ENCODE data around the gene RUNX3. TPM values are rescaled to one million over a fixed set of nuclear protein-coding genes. Genes with fewer than 3 reads are reported as not detected.

RUNX3 gene
- total RNA-seq, 1 donor from 2014 or later: 153 TPM

- no peak overlapping the region for H3K27ac Mint-ChIP-seq
- ATAC-seq (ENCODE audit: low read depth): no peak
- no peaks in the 10 kb centered on the region for H3K36me3 Mint-ChIP-seq (ENCODE audit: low read depth)
- no peaks in the 10 kb centered on the region for H3K9me3 Mint-ChIP-seq
- no peak overlapping the region for H3K4me3 Mint-ChIP-seq
- H3K27me3 Mint-ChIP-seq: peaks cover 9% of the 10 kb centered on the region
- no peak for TF ChIP-seq CTCF (IDR thresholded peaks at IDR 0.05)
- DNase-seq: no peak
- intact Hi-C loops (cut with micrococcal nuclease): no loop called here
- ChIA-PET CTCF (no interaction called here), POLR2A (no interaction called here)
- H3K4me1 Mint-ChIP-seq: peaks cover 5% of the 10 kb centered on the region
These were observed 69.2 kb downstream of the RUNX3 start for GRCh38 chr1:24860841-24861240.

- POLR2A ChIA-PET: no interaction called here
- CTCF ChIA-PET: no interaction called here
- Mint-ChIP-seq H3K4me3 (no peak overlapping the region), H3K36me3 (ENCODE audit: low read depth) (no peaks in the 10 kb centered on the region), H3K4me1 (peaks cover 2% of the 10 kb centered on the region), H3K27ac (no peak overlapping the region), H3K27me3 (peaks cover 9% of the 10 kb centered on the region), H3K9me3 (no peaks in the 10 kb centered on the region)
- ATAC-seq (ENCODE audit: low read depth): no peak
- no peak for TF ChIP-seq CTCF (IDR thresholded peaks at IDR 0.05)
- intact Hi-C loops (cut with micrococcal nuclease): no loop called here
- no peak for DNase-seq
These were observed 70.7 kb downstream of the RUNX3 start for GRCh38 chr1:24859063-24860010.

GRCh38 chr1:24858277-24858676 lies 71.8 kb downstream of the RUNX3 start:
- Mint-ChIP-seq H3K36me3 (ENCODE audit: low read depth) (no peaks in the 10 kb centered on the region), H3K4me3 (no peak overlapping the region), H3K9me3 (no peaks in the 10 kb centered on the region), H3K4me1 (no peaks in the 10 kb centered on the region), H3K27ac (no peak overlapping the region), H3K27me3 (peaks cover 8% of the 10 kb centered on the region)
- intact Hi-C loops (cut with micrococcal nuclease): no loop called here
- no peak for ATAC-seq (ENCODE audit: low read depth)
- TF ChIP-seq CTCF (IDR thresholded peaks at IDR 0.05): no peak
- CTCF ChIA-PET: no interaction called here
- no peak for DNase-seq
- POLR2A ChIA-PET: no interaction called here

GRCh38 chr1:24857507-24858133 lies 72.5 kb downstream of the RUNX3 start:
- no peak for DNase-seq
- no peak for ATAC-seq (ENCODE audit: low read depth)
- POLR2A ChIA-PET: interaction anchor here (0.7 kb wide), 1 partner anchor 1140 kb away, joined by 3 read pairs; no protein-coding TSS in a partner anchor
- no peak for TF ChIP-seq CTCF (IDR thresholded peaks at IDR 0.05)
- no peaks in the 10 kb centered on the region for H3K9me3 Mint-ChIP-seq
- no peaks in the 10 kb centered on the region for H3K36me3 Mint-ChIP-seq (ENCODE audit: low read depth)
- intact Hi-C loops (cut with micrococcal nuclease): no loop called here
- CTCF ChIA-PET: no interaction called here
- H3K27ac Mint-ChIP-seq: no peak overlapping the region
- no peak overlapping the region for H3K4me3 Mint-ChIP-seq
- no peaks in the 10 kb centered on the region for H3K4me1 Mint-ChIP-seq
- peaks cover 3% of the 10 kb centered on the region for H3K27me3 Mint-ChIP-seq

- no peaks in the 10 kb centered on the region for H3K9me3 Mint-ChIP-seq
- DNase-seq (no peak), ATAC-seq (ENCODE audit: low read depth) (no peak)
- no peak overlapping the region for H3K27ac Mint-ChIP-seq
- H3K27me3 Mint-ChIP-seq: no peaks in the 10 kb centered on the region
- ChIA-PET POLR2A (interaction anchor here (0.7 kb wide), 1 partner anchor 1140 kb away, joined by 3 read pairs; no protein-coding TSS in a partner anchor), CTCF (no interaction called here)
- H3K4me3 Mint-ChIP-seq: no peak overlapping the region
- no peaks in the 10 kb centered on the region for H3K36me3 Mint-ChIP-seq (ENCODE audit: low read depth)
- no peaks in the 10 kb centered on the region for H3K4me1 Mint-ChIP-seq
- intact Hi-C loops (cut with micrococcal nuclease): no loop called here
- TF ChIP-seq CTCF (IDR thresholded peaks at IDR 0.05): no peak
These were observed 73.1 kb downstream of the RUNX3 start for GRCh38 chr1:24856787-24857506.

Data from activated B cell treated with CpG ODN at 0.5 μM for 24 hours (primary cell).